ENCODE results near the gene PPM1E.

The PPM1E gene

GRCh38 chr17:58802188-58802587 lies 46.5 kb downstream of the PPM1E start:
- Histone ChIP-seq H3K27ac (ENCODE audit: insufficient read depth, low read length, poor library complexity, severe bottlenecking) (no peak overlapping the region), H3K27me3 (replicated peaks; ENCODE audit: control insufficient read depth, insufficient read depth, low read length, poor library complexity, severe bottlenecking) (peaks cover 2% of the 10 kb centered on the region), H3K4me3 (ENCODE audit: insufficient read depth, low read depth, low read length, poor library complexity, severe bottlenecking) (no peak overlapping the region), H3K9me3 (ENCODE audit: control insufficient read depth, low read length) (no peaks in the 10 kb centered on the region), H3K4me1 (ENCODE audit: control insufficient read depth, insufficient read depth, low read length, poor library complexity, severe bottlenecking) (no peaks in the 10 kb centered on the region), H3K36me3 (ENCODE audit: control insufficient read depth, insufficient read depth, low read length) (no peaks in the 10 kb centered on the region)
- no peak for DNase-seq

- Histone ChIP-seq H3K4me1 (ENCODE audit: control insufficient read depth, insufficient read depth, low read length, poor library complexity, severe bottlenecking) (no peaks in the 10 kb centered on the region), H3K27me3 (replicated peaks; ENCODE audit: control insufficient read depth, insufficient read depth, low read length, poor library complexity, severe bottlenecking) (peaks cover 2% of the 10 kb centered on the region), H3K36me3 (ENCODE audit: control insufficient read depth, insufficient read depth, low read length) (no peaks in the 10 kb centered on the region), H3K4me3 (ENCODE audit: insufficient read depth, low read depth, low read length, poor library complexity, severe bottlenecking) (no peak overlapping the region), H3K27ac (ENCODE audit: insufficient read depth, low read length, poor library complexity, severe bottlenecking) (no peak overlapping the region), H3K9me3 (ENCODE audit: control insufficient read depth, low read length) (no peaks in the 10 kb centered on the region)
- no peak for DNase-seq
These were observed 50.4 kb downstream of the PPM1E start for GRCh38 chr17:58806046-58806445.

GRCh38 chr17:58808609-58809563 lies 53.2 kb downstream of the PPM1E start:
- H3K27me3 ChIP-seq (replicated peaks; ENCODE audit: control insufficient read depth, insufficient read depth, low read length, poor library complexity, severe bottlenecking), result peaks cover 2% of the 10 kb centered on the region
- H3K27ac ChIP-seq (ENCODE audit: insufficient read depth, low read length, poor library complexity, severe bottlenecking), result no peak overlapping the region
- no peaks in the 10 kb centered on the region for H3K9me3 ChIP-seq (ENCODE audit: control insufficient read depth, low read length)
- no peaks in the 10 kb centered on the region for H3K4me1 ChIP-seq (ENCODE audit: control insufficient read depth, insufficient read depth, low read length, poor library complexity, severe bottlenecking)
- H3K36me3 ChIP-seq (ENCODE audit: control insufficient read depth, insufficient read depth, low read length), result no peaks in the 10 kb centered on the region
- no peak for DNase-seq
- no peak overlapping the region for H3K4me3 ChIP-seq (ENCODE audit: insufficient read depth, low read depth, low read length, poor library complexity, severe bottlenecking)

GRCh38 chr17:58809564-58809936 lies 53.9 kb downstream of the PPM1E start:
- DNase-seq, result no peak
- Histone ChIP-seq H3K4me1 (ENCODE audit: control insufficient read depth, insufficient read depth, low read length, poor library complexity, severe bottlenecking) (no peaks in the 10 kb centered on the region), H3K4me3 (ENCODE audit: insufficient read depth, low read depth, low read length, poor library complexity, severe bottlenecking) (no peak overlapping the region), H3K27me3 (replicated peaks; ENCODE audit: control insufficient read depth, insufficient read depth, low read length, poor library complexity, severe bottlenecking) (peaks cover 2% of the 10 kb centered on the region), H3K9me3 (ENCODE audit: control insufficient read depth, low read length) (no peaks in the 10 kb centered on the region), H3K36me3 (ENCODE audit: control insufficient read depth, insufficient read depth, low read length) (no peaks in the 10 kb centered on the region), H3K27ac (ENCODE audit: insufficient read depth, low read length, poor library complexity, severe bottlenecking) (no peak overlapping the region)

GRCh38 chr17:58811290-58811689 lies 55.6 kb downstream of the PPM1E start:
- Histone ChIP-seq H3K4me3 (ENCODE audit: insufficient read depth, low read depth, low read length, poor library complexity, severe bottlenecking) (no peak overlapping the region), H3K36me3 (ENCODE audit: control insufficient read depth, insufficient read depth, low read length) (no peaks in the 10 kb centered on the region), H3K27me3 (replicated peaks; ENCODE audit: control insufficient read depth, insufficient read depth, low read length, poor library complexity, severe bottlenecking) (no peaks in the 10 kb centered on the region), H3K27ac (ENCODE audit: insufficient read depth, low read length, poor library complexity, severe bottlenecking) (no peak overlapping the region), H3K9me3 (ENCODE audit: control insufficient read depth, low read length) (no peaks in the 10 kb centered on the region), H3K4me1 (ENCODE audit: control insufficient read depth, insufficient read depth, low read length, poor library complexity, severe bottlenecking) (no peaks in the 10 kb centered on the region)
- DNase-seq, result no peak

GRCh38 chr17:58813712-58814111 lies 58.1 kb downstream of the PPM1E start:
- H3K4me1 ChIP-seq (ENCODE audit: control insufficient read depth, insufficient read depth, low read length, poor library complexity, severe bottlenecking), result no peaks in the 10 kb centered on the region

GRCh38 chr17:58818654-58819053 lies 63.0 kb downstream of the PPM1E start:
- no peak for DNase-seq
- Histone ChIP-seq H3K4me3 (ENCODE audit: insufficient read depth, low read depth, low read length, poor library complexity, severe bottlenecking) (no peak overlapping the region), H3K27ac (ENCODE audit: insufficient read depth, low read length, poor library complexity, severe bottlenecking) (no peak overlapping the region)

More at GRCh38 chr17:58813712-58814111, 58.1 kb downstream of the PPM1E start:
- H3K4me3 ChIP-seq (ENCODE audit: insufficient read depth, low read depth, low read length, poor library complexity, severe bottlenecking), result no peak overlapping the region
- H3K27ac ChIP-seq (ENCODE audit: insufficient read depth, low read length, poor library complexity, severe bottlenecking), result no peak overlapping the region
- H3K27me3 ChIP-seq (replicated peaks; ENCODE audit: control insufficient read depth, insufficient read depth, low read length, poor library complexity, severe bottlenecking), result no peaks in the 10 kb centered on the region
- DNase-seq, result no peak
- no peaks in the 10 kb centered on the region for H3K36me3 ChIP-seq (ENCODE audit: control insufficient read depth, insufficient read depth, low read length)
- H3K9me3 ChIP-seq (ENCODE audit: control insufficient read depth, low read length), result no peaks in the 10 kb centered on the region

GRCh38 chr17:58822148-58823050 lies 66.7 kb downstream of the PPM1E start:
- no peak overlapping the region for H3K4me3 ChIP-seq (ENCODE audit: insufficient read depth, low read depth, low read length, poor library complexity, severe bottlenecking)
- DNase-seq, result no peak
- H3K4me1 ChIP-seq (ENCODE audit: control insufficient read depth, insufficient read depth, low read length, poor library complexity, severe bottlenecking), result no peaks in the 10 kb centered on the region
- H3K9me3 ChIP-seq (ENCODE audit: control insufficient read depth, low read length), result no peaks in the 10 kb centered on the region
- H3K27ac ChIP-seq (ENCODE audit: insufficient read depth, low read length, poor library complexity, severe bottlenecking), result no peak overlapping the region
- H3K27me3 ChIP-seq (replicated peaks; ENCODE audit: control insufficient read depth, insufficient read depth, low read length, poor library complexity, severe bottlenecking), result no peaks in the 10 kb centered on the region
- no peaks in the 10 kb centered on the region for H3K36me3 ChIP-seq (ENCODE audit: control insufficient read depth, insufficient read depth, low read length)

More at GRCh38 chr17:58818654-58819053, 63.0 kb downstream of the PPM1E start:
- Histone ChIP-seq H3K9me3 (ENCODE audit: control insufficient read depth, low read length) (no peaks in the 10 kb centered on the region), H3K27me3 (replicated peaks; ENCODE audit: control insufficient read depth, insufficient read depth, low read length, poor library complexity, severe bottlenecking) (no peaks in the 10 kb centered on the region), H3K4me1 (ENCODE audit: control insufficient read depth, insufficient read depth, low read length, poor library complexity, severe bottlenecking) (no peaks in the 10 kb centered on the region), H3K36me3 (ENCODE audit: control insufficient read depth, insufficient read depth, low read length) (no peaks in the 10 kb centered on the region)

- Histone ChIP-seq H3K27me3 (replicated peaks; ENCODE audit: control insufficient read depth, insufficient read depth, low read length, poor library complexity, severe bottlenecking) (no peaks in the 10 kb centered on the region), H3K4me3 (ENCODE audit: insufficient read depth, low read depth, low read length, poor library complexity, severe bottlenecking) (no peak overlapping the region), H3K36me3 (ENCODE audit: control insufficient read depth, insufficient read depth, low read length) (no peaks in the 10 kb centered on the region), H3K9me3 (ENCODE audit: control insufficient read depth, low read length) (no peaks in the 10 kb centered on the region), H3K27ac (ENCODE audit: insufficient read depth, low read length, poor library complexity, severe bottlenecking) (no peak overlapping the region), H3K4me1 (ENCODE audit: control insufficient read depth, insufficient read depth, low read length, poor library complexity, severe bottlenecking) (no peaks in the 10 kb centered on the region)
- no peak for DNase-seq
These were observed 67.4 kb downstream of the PPM1E start for GRCh38 chr17:58823051-58823525.
